GM21447 (cell line): ENCODE results near the gene CRNKL1.

Experiments
- ATAC-seq: cut with Tn5 transposase; IDR thresholded peaks from one replicate; pipeline ENCODE4 v1.9.1; 2021; ENCODE audit not compliant: unreplicated experiment

Gene CRNKL1

GRCh38 chr20:20052074-20052970 lies at the start of gene CRNKL1, which contains the start of gene CFAP61:
CRNKL1 (minus strand) TSS chr20:20052466; CDS start chr20:20052342, 124 bp downstream.
CFAP61 (plus strand) TSS chr20:20052532; CDS start chr20:20056654, 4,122 bp downstream.
- peak; percentile 92 for ATAC-seq

GRCh38 chr20:20100881-20101280 lies 48.6 kb upstream of the CRNKL1 start:
- no peak for ATAC-seq

- no peak for ATAC-seq
Observed at GRCh38 chr20:20096421-20096820, 44.2 kb upstream of the CRNKL1 start.

GRCh38 chr20:20095114-20095872 lies 43.0 kb upstream of the CRNKL1 start:
- ATAC-seq: no peak

- no peak for ATAC-seq
Observed at GRCh38 chr20:20094410-20094809, 42.1 kb upstream of the CRNKL1 start.

- ATAC-seq: no peak
Observed at GRCh38 chr20:20092827-20093226, 40.6 kb upstream of the CRNKL1 start.

GRCh38 chr20:20089939-20090338 lies 37.7 kb upstream of the CRNKL1 start:
- ATAC-seq: no peak

GRCh38 chr20:20089018-20089417 lies 36.8 kb upstream of the CRNKL1 start:
- no peak for ATAC-seq

- ATAC-seq: no peak
Observed at GRCh38 chr20:20085812-20086211, 33.5 kb upstream of the CRNKL1 start.

- no peak for ATAC-seq
Observed at GRCh38 chr20:20085071-20085470, 32.8 kb upstream of the CRNKL1 start.

GRCh38 chr20:20084296-20084752 lies 32.1 kb upstream of the CRNKL1 start:
- no peak for ATAC-seq

- ATAC-seq: no peak
Observed at GRCh38 chr20:20083807-20084206, 31.5 kb upstream of the CRNKL1 start.

GRCh38 chr20:20079102-20079784 lies 27.0 kb upstream of the CRNKL1 start:
- no peak for ATAC-seq

GRCh38 chr20:20078041-20078440 lies 25.8 kb upstream of the CRNKL1 start:
- no peak for ATAC-seq

- ATAC-seq: no peak
Observed at GRCh38 chr20:20076297-20077065, 24.2 kb upstream of the CRNKL1 start.

GRCh38 chr20:20075032-20075431 lies 22.8 kb upstream of the CRNKL1 start:
- ATAC-seq: no peak

- ATAC-seq: no peak
Observed at GRCh38 chr20:20073801-20074371, 21.6 kb upstream of the CRNKL1 start.

- no peak for ATAC-seq
Observed at GRCh38 chr20:20070871-20071726, 18.8 kb upstream of the CRNKL1 start.

GRCh38 chr20:20065361-20065760 lies 13.1 kb upstream of the CRNKL1 start:
- ATAC-seq: no peak
